ENCODE measurements around the gene HOXB5. TPM values are rescaled to one million over a fixed set of nuclear protein-coding genes. Genes with fewer than 3 reads are reported as not detected.

The HOXB5 gene
- total and polyA plus RNA-seq, 2 of the 4 experiments (the other 2 are of a cell fraction), result 0.54 to 18.0 TPM

- peak overlapping the region; percentile 92 for H3K14ac ChIP-seq (replicated peaks; ENCODE audit: low read depth, low read length)
- H3K79me1 ChIP-seq (ENCODE audit: low read depth in 1 of 2, low read length in 2 of 2), result no peaks in the 10 kb centered on the region
- H3K27me3 ChIP-seq (ENCODE audit: control insufficient read depth, insufficient read depth, low read length), result no peaks in the 10 kb centered on the region
- peak overlapping the region; percentile 97 for H2BK120ac ChIP-seq (ENCODE audit: low read depth, low read length)
- no peaks in the 10 kb centered on the region for H3K9me3 ChIP-seq (ENCODE audit: control insufficient read depth, insufficient read depth, low read length)
- peak overlapping the region; percentile 64 for H3K9ac ChIP-seq (ENCODE audit: low read depth, low read length)
- DNase-seq, result peak; percentile 39
- in situ Hi-C loops (cut with MboI; ENCODE audit: low sequenced_read_pairs), result no loop called here
- dilution Hi-C loops (cut with HindIII; ENCODE audit: low sequenced_read_pairs, unreplicated experiment), result no loop called here
- ChIA-PET CTCF (interaction anchor here (1.7 kb wide), 1 partner anchor 92 kb away, joined by 4 read pairs; no protein-coding TSS in a partner anchor), POLR2A (ENCODE audit: unreplicated experiment) (interaction anchor here (0.6 kb wide), 1 partner anchor 20 kb away, joined by 5 read pairs; no protein-coding TSS in a partner anchor)
- peak overlapping the region; percentile 76 for H2BK20ac ChIP-seq (ENCODE audit: low read depth, low read length)
- H4K8ac ChIP-seq (ENCODE audit: low read depth in 2 of 2, low read length in 2 of 2), result peak overlapping the region; percentile 89
- intact Hi-C loops (cut with micrococcal nuclease), result no loop called here
- H2BK15ac ChIP-seq (ENCODE audit: low read depth, low read length), result peak overlapping the region; percentile 89; the same call in 2 of the 3 replicates
- H2AK9ac ChIP-seq (replicated peaks; ENCODE audit: low read depth, low read length, poor library complexity), result peak overlapping the region; percentile 65
- H3K56ac ChIP-seq (ENCODE audit: extremely low read depth, insufficient read depth, low read length), result peak overlapping the region; percentile 81; the same call in 1 of the 2 replicates
- H2BK5ac ChIP-seq (ENCODE audit: low read depth, low read length, poor library complexity, severe bottlenecking), result peak overlapping the region; percentile 99
- H3K36me3 ChIP-seq (ENCODE audit: control insufficient read depth, insufficient read depth, low read length), result peaks cover 14% of the 10 kb centered on the region; the same call in 1 of the 2 replicates
- H3K4me3 ChIP-seq (ENCODE audit: insufficient read depth, low read depth, low read length), result peak overlapping the region; percentile 91
- H4K5ac ChIP-seq (ENCODE audit: low read depth, low read length), result peak overlapping the region; percentile 78
- WGBS, 2 experiments (ENCODE audit: extremely low coverage in 2 of 2, insufficient read length in 1 of 2), result 20% methylated on average over 1 of the region's 2 CpGs; no CpG with 5 or more reads in 1 of the 2 experiments
- TF ChIP-seq FOS (IDR thresholded peaks at IDR 0.05; ENCODE audit: low read depth, low read length) (no peak), CHD1 (IDR thresholded peaks at IDR 0.05; ENCODE audit: low read depth, low read length) (no peak), RFX5 (IDR thresholded peaks at IDR 0.05; ENCODE audit: low read depth, low read length) (no peak), RAD21 (IDR thresholded peaks at IDR 0.05; ENCODE audit: low read length) (no peak), BHLHE40 (IDR thresholded peaks at IDR 0.05; ENCODE audit: low read depth, low read length) (no peak), SMC3 (IDR thresholded peaks at IDR 0.05; ENCODE audit: low read depth, low read length) (no peak), MAFK (IDR thresholded peaks at IDR 0.05; ENCODE audit: low read depth, low read length) (no peak), USF2 (IDR thresholded peaks at IDR 0.05; ENCODE audit: low read depth, low read length) (no peak), RCOR1 (IDR thresholded peaks at IDR 0.05; ENCODE audit: insufficient replicate concordance, low read length) (no peak), ELK1 (IDR thresholded peaks at IDR 0.05; ENCODE audit: borderline replicate concordance, low read depth, low read length) (no peak), CTCF (conservative IDR thresholded peaks at IDR 0.05; ENCODE audit: low read depth, low read length) (no peak), MXI1 (IDR thresholded peaks at IDR 0.05; ENCODE audit: borderline replicate concordance, low read depth, low read length) (no peak), POLR2A (IDR thresholded peaks at IDR 0.05; ENCODE audit: low read depth, low read length) (no peak), CEBPB (IDR thresholded peaks at IDR 0.05; ENCODE audit: low read depth, low read length) (no peak), NFE2L2 (IDR thresholded peaks at IDR 0.05; ENCODE audit: low read depth, low read length) (no peak), MAZ (IDR thresholded peaks at IDR 0.05; ENCODE audit: borderline replicate concordance, low read depth, low read length) (no peak)
- BruUV-seq (replicated peaks), result no TSS peak
- peak overlapping the region; percentile 99 for H3K4ac ChIP-seq (ENCODE audit: low read depth, low read length)
- H4K20me1 ChIP-seq (ENCODE audit: insufficient read depth, low read length), result no peaks in the 10 kb centered on the region; the same call in 1 of the 2 replicates
- peak overlapping the region; percentile 90 for H4K91ac ChIP-seq (ENCODE audit: insufficient read depth, low read depth, low read length)
- H3K4me1 ChIP-seq (ENCODE audit: control insufficient read depth, insufficient read depth, low read length), result peaks cover 10% of the 10 kb centered on the region
- no peak for ATAC-seq (ENCODE audit: low read depth)
- H2AFZ ChIP-seq (replicated peaks; ENCODE audit: low read length, poor library complexity), result peak overlapping the region; percentile 50
- H3K18ac ChIP-seq (ENCODE audit: low read depth, low read length), result peak overlapping the region; percentile 85
- no peaks in the 10 kb centered on the region; the same call in 1 of the 2 replicates for H3K9me1 ChIP-seq (ENCODE audit: insufficient read depth, low read length)
- H3K27ac ChIP-seq (ENCODE audit: insufficient read depth, low read length), result peak overlapping the region; percentile 99
- H3K23ac ChIP-seq (ENCODE audit: low read depth, low read length), result peak overlapping the region; percentile 97
- H2AK5ac ChIP-seq (ENCODE audit: low read depth, low read length), result peak overlapping the region; percentile 76
- H3K4me2 ChIP-seq (ENCODE audit: low read depth, low read length), result peak overlapping the region; percentile 98
Measured at GRCh38 chr17:48584223-48584741, 9.3 kb downstream of the HOXB5 start.
